D721Med (cell line): ENCODE measurements around the gene CLCF1.

Experiments used
- DNase-seq: peaks from one replicate; pipeline ENCODE4 v3.0.0; 2011; ENCODE audit warnings: low spot score; ENCODE audit not compliant: insufficient read length
- FAIRE-seq: peaks from 2 replicates; lab custom pipeline; 2011; peaks lifted over from hg19 to GRCh38; lab: Jason Lieb, UNC
- TF ChIP-seq, protein P1 (sequence below): IDR thresholded peaks from 2 replicates; pipeline ENCODE4 v1.5.1; 2012; ENCODE audit warnings: mild to moderate bottlenecking, control low read depth; ENCODE audit not compliant: insufficient read depth; ENCODE audit errors: missing control alignments

CLCF1 gene

DNA sequence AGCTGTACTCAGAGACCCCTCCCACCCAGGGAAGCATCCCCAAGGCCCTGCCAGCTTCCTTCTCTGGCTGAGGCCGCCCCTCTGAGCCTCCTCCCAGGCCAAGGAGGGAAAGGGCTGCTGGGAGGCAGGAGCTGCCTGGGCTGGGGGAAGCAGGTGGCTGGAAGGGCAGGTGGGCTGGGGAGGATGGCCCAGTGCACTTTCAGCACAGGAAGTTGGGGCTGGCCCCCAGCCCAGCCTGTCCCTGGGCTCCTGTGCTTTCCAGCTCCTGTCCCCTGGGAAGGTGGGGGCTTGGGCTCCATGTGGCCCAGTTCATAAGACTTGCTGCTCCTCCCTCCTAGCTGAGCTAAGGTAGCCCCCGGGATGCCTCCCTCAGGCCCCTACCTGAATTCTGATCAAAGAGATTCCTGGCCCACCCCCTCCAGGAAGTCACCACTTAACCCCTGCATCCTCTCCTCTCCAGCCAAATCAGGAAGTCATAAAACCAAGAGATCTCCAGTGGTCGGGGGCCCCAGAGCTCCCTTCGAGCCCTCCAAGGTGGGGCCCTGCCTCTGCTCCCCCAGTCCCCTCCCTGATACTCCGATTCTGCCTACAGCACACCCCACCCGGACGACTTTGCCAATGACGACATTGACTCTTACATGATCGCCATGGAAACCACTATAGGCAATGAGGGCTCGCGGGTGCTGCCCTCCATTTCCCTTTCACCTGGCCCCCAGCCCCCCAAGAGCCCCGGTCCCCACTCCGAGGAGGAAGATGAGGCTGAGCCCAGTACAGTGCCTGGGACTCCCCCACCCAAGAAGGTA lies 23.4 kb upstream of the CLCF1 start:
- FAIRE-seq: no peak
- TF ChIP-seq, protein P1, sequence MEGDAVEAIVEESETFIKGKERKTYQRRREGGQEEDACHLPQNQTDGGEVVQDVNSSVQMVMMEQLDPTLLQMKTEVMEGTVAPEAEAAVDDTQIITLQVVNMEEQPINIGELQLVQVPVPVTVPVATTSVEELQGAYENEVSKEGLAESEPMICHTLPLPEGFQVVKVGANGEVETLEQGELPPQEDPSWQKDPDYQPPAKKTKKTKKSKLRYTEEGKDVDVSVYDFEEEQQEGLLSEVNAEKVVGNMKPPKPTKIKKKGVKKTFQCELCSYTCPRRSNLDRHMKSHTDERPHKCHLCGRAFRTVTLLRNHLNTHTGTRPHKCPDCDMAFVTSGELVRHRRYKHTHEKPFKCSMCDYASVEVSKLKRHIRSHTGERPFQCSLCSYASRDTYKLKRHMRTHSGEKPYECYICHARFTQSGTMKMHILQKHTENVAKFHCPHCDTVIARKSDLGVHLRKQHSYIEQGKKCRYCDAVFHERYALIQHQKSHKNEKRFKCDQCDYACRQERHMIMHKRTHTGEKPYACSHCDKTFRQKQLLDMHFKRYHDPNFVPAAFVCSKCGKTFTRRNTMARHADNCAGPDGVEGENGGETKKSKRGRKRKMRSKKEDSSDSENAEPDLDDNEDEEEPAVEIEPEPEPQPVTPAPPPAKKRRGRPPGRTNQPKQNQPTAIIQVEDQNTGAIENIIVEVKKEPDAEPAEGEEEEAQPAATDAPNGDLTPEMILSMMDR: no peak

GRCh38 chr11:67396259-67396581 lies 22.8 kb upstream of the CLCF1 start:
- TF ChIP-seq, protein P1: no peak
- FAIRE-seq (no peak), DNase-seq (no peak)

More for the DNA sequence above, 23.4 kb upstream of the CLCF1 start:
- DNase-seq: no peak

DNA sequence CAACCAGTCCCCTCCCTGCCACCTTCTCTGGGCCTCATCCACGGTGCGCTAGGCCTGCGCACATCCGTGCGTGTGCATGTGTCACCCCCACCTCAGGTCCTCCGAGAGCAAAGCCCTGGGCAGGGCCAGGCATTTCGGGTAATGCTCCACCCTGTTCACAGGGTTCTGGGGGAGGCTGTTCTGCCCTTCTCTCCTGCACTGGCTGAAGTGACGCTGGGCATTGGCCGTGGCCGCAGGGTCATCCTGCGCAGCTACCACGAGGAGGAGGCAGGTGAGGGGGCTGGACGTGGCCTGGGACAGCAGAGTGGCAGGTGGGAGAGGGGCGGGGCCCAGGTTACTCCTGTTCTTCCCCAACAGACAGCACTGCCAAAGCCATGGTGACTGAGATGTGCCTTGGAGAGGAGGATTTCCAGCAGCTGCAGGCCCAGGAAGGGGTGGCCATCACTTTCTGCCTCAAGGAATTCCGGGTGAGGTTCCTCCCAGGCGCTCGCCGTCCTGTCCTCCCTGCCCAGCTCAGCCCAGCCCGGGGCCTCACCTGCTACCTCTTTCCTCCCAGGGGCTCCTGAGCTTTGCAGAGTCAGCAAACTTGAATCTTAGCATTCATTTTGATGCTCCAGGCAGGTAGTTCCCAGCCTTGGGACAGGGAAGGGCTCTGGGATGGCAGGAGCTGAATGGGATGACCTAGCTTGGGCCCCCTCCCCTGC lies 22.3 kb upstream of the CLCF1 start:
- no peak for FAIRE-seq
- TF ChIP-seq, protein P1: no peak
- no peak for DNase-seq

- DNase-seq (no peak), FAIRE-seq (no peak)
- TF ChIP-seq, protein P1: no peak
Observed at GRCh38 chr11:67393990-67394389, 20.6 kb upstream of the CLCF1 start.

DNA sequence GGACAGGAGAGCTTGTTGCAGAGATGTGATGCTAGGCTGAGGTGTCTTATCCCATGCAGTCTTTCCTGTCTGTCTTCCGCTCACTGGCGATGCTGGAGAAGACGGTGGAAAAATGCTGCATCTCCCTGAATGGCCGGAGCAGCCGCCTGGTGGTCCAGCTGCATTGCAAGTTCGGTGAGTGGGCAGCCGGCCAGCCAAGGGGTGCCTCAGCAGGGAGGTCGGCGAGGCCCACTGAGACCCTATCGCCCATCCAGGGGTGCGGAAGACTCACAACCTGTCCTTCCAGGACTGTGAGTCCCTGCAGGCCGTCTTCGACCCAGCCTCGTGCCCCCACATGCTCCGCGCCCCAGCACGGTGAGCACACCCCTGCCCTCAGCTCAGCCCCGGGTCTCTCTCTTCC lies 20.0 kb upstream of the CLCF1 start:
- DNase-seq (no peak), FAIRE-seq (no peak)
- TF ChIP-seq, protein P1: no peak

- FAIRE-seq: no peak
- no peak for DNase-seq
- TF ChIP-seq, protein P1: no peak
Observed at GRCh38 chr11:67392183-67392715, 18.9 kb upstream of the CLCF1 start.
